K562 (cell line): ENCODE data around the gene CNIH3. TPM values are rescaled to one million over a fixed set of nuclear protein-coding genes. Genes with fewer than 3 reads are reported as not detected.
A peak's percentile ranks its signal among the peaks of the same experiment; 100 is the strongest.

Source experiments
- ATAC-seq: fragments of 200-7000 bp; cut with Tn5 transposase; 3 replicates; pipeline ENCODE4 v1.9.1; 2020; ENCODE audit warnings: moderate library complexity
- BruUV-seq: library from RNA; stranded (reverse); fragments of 400-500 nt; replicated peaks from 2 replicates; lab custom pipeline; 2021; lab: Mats Ljungman, UMichigan
- CTCF ChIA-PET: fragments of 300-600 bp; formaldehyde crosslinking; extraction: SDS; loops from one replicate; lab custom pipeline; 2021; ENCODE audit warnings: low intra/inter-chr PET ratio; lab: Yijun Ruan, JAX
- POLR2A ChIA-PET: fragments of 300-600, 350-650 bp; sonication (Branson Sonifier 250); formaldehyde crosslinking; extraction: SDS; loops from one replicate; lab custom pipeline; 2021; ENCODE audit warnings: antibody characterized with exemption, inconsistent platforms; lab: Yijun Ruan, JAX
- DNase-seq, 4 experiments: peaks; one replicate each; pipeline versions ENCODE4 v3.0.0 to v3.0.0-alpha.2; 2011 to 2018; ENCODE audit warnings: low spot score in 3 of 4, mixed read lengths in 3 of 4; ENCODE audit errors: extremely low read depth in 1 of 4
- FAIRE-seq: peaks from 2 replicates; lab custom pipeline; 2011; peaks lifted over from hg19 to GRCh38; lab: Jason Lieb, UNC
- H2AFZ ChIP-seq: 2 replicates; pipeline ENCODE4 v1.6.0; 2011; ENCODE audit warnings: low read depth, low read length, control low read depth, inconsistent platforms
- H3K27ac ChIP-seq: fragments of 200-600 bp; 3 replicates; pipeline ENCODE4 v1.8.0; 2011; ENCODE audit warnings: low read depth, mild to moderate bottlenecking, control low read depth, inconsistent platforms, low read length, moderate library complexity, mixed read lengths; ENCODE audit errors: extremely low read depth
- H3K27me3 ChIP-seq, 2 experiments: fragments of 300-600 bp in 1 of 2; 2 replicates in 1 of 2; 3 replicates in 1 of 2; pipeline versions ENCODE4 v1.6.0 to v1.8.0; 2011; ENCODE audit warnings: inconsistent platforms in 2 of 2, low read length in 2 of 2, mild to moderate bottlenecking in 1 of 2, mixed read lengths in 1 of 2, moderate library complexity in 1 of 2; ENCODE audit not compliant: control insufficient read depth in 2 of 2, insufficient read depth in 2 of 2
- H3K36me3 ChIP-seq: fragments of 300-600 bp; 3 replicates; pipeline ENCODE4 v1.8.0; 2011; ENCODE audit warnings: mild to moderate bottlenecking, low read length, inconsistent platforms; ENCODE audit not compliant: control insufficient read depth, insufficient read depth
- H3K4me1 ChIP-seq, 2 experiments: fragments of 200-600 bp in 1 of 2; replicated peaks in 1 of 2; 2 replicates in 1 of 2; 3 replicates in 1 of 2; pipeline versions ENCODE4 v1.5.1 to v1.8.0; 2011; ENCODE audit warnings: inconsistent platforms in 2 of 2, low read length in 2 of 2, mild to moderate bottlenecking in 1 of 2, mixed read lengths in 1 of 2, moderate library complexity in 1 of 2; ENCODE audit not compliant: control insufficient read depth in 2 of 2, insufficient read depth in 2 of 2
- H3K4me2 ChIP-seq: 2 replicates; pipeline ENCODE4 v1.6.1; 2011; ENCODE audit warnings: low read length, control low read depth, inconsistent platforms, mixed read lengths; ENCODE audit not compliant: insufficient read depth
- H3K4me3 ChIP-seq: fragments of 200-600 bp; sonication (generic), shearing (Covaris generic); 2 replicates; pipeline ENCODE4 v1.5.1; 2016; ENCODE audit warnings: control low read depth, inconsistent platforms
- H3K79me2 ChIP-seq: fragments of 200-600 bp; 3 replicates; pipeline ENCODE4 v1.8.0; 2011; ENCODE audit warnings: low read length, inconsistent platforms; ENCODE audit not compliant: control insufficient read depth, insufficient read depth
- H3K9ac ChIP-seq, 2 experiments: 2 replicates each; pipeline versions ENCODE4 v1.6.0 to v1.6.1; 2011; ENCODE audit warnings: low read depth in 2 of 2, low read length in 2 of 2, control low read depth in 1 of 2, inconsistent platforms in 1 of 2, mild to moderate bottlenecking in 1 of 2, mixed read lengths in 1 of 2; ENCODE audit not compliant: insufficient read depth in 1 of 2
- H3K9me1 ChIP-seq: one replicate; pipeline ENCODE4 v1.6.0; 2011; ENCODE audit warnings: inconsistent platforms, mild to moderate bottlenecking, low read length, moderate library complexity; ENCODE audit not compliant: control insufficient read depth, insufficient read depth
- H3K9me3 ChIP-seq: replicated peaks from 2 replicates; pipeline ENCODE4 v1.5.1; 2011; ENCODE audit warnings: low read depth, low read length, inconsistent platforms; ENCODE audit not compliant: control insufficient read depth, insufficient read depth
- H4K20me1 ChIP-seq: replicated peaks from 2 replicates; pipeline ENCODE4 v1.6.1; 2011; ENCODE audit warnings: low read length, inconsistent platforms, mixed read lengths; ENCODE audit not compliant: control insufficient read depth, insufficient read depth
- BHLHE40 ChIP-seq: IDR thresholded peaks from 2 replicates; pipeline ENCODE4 v1.6.1; 2011; ENCODE audit warnings: low read length, improper control_type of control experiment
- C11orf30 ChIP-seq: fragments of 450-650 bp; IDR thresholded peaks from 2 replicates; pipeline ENCODE4 v1.6.1; 2016; ENCODE audit warnings: low read depth, mild to moderate bottlenecking
- CBX5 ChIP-seq: IDR thresholded peaks from 2 replicates; pipeline ENCODE4 v1.6.1; 2014; ENCODE audit warnings: low read depth, borderline replicate concordance
- ELF4 ChIP-seq: fragments of 450-650 bp; formaldehyde crosslinking; IDR thresholded peaks from 2 replicates; pipeline ENCODE4 v1.4.0; 2022; ENCODE audit warnings: missing genetic modification characterization
- FOSL1 ChIP-seq: fragments of 200-800 bp; sonication (Bioruptor generic); conservative IDR thresholded peaks from 2 replicates; pipeline ENCODE4 v1.6.1; 2016; ENCODE audit warnings: missing genetic modification characterization, missing compliant biosample characterization
- HNRNPUL1 ChIP-seq: fragments of 200-400 bp; formaldehyde crosslinking; IDR thresholded peaks from 2 replicates; pipeline ENCODE4 v1.6.1; 2017; ENCODE audit warnings: low read length
- JUN ChIP-seq, 2 experiments: sonication (generic) in 1 of 2; formaldehyde crosslinking in 1 of 2; IDR thresholded peaks; 2 replicates each; pipeline versions ENCODE4 v1.6.1 to v1.8.0; 2012 to 2022; ENCODE audit warnings: borderline replicate concordance in 2 of 2, mild to moderate bottlenecking in 2 of 2, improper control_type of control experiment in 1 of 2, low read depth in 1 of 2, low read length in 1 of 2, missing genetic modification reagents in 1 of 2
- JUND ChIP-seq, 2 experiments: IDR thresholded peaks; 2 replicates in 1 of 2; 3 replicates in 1 of 2; pipeline ENCODE4 v1.6.1; 2011; ENCODE audit warnings: borderline replicate concordance in 2 of 2, low read depth in 2 of 2, low read length in 2 of 2, improper control_type of control experiment in 1 of 2, missing biosample characterization in 1 of 2, missing genetic modification characterization in 1 of 2, missing genetic modification reagents in 1 of 2
- L3MBTL2 ChIP-seq: fragments of 450-650 bp; IDR thresholded peaks from 2 replicates; pipeline ENCODE4 v1.6.1; 2016; ENCODE audit warnings: mild to moderate bottlenecking, moderate library complexity
- MYC ChIP-seq, 2 experiments: fragments of 250-450 bp in 1 of 2; sonication (Bioruptor Pico) in 1 of 2; IDR thresholded peaks; 2 replicates each; pipeline versions ENCODE4 v1.5.1 to v1.6.1; 2012 to 2021; ENCODE audit warnings: low read depth in 2 of 2, borderline replicate concordance in 1 of 2, improper control_type of control experiment in 1 of 2, low read length in 1 of 2, mild to moderate bottlenecking in 1 of 2, moderate library complexity in 1 of 2
- NCOA4 ChIP-seq: fragments of 450-650 bp; IDR thresholded peaks from 2 replicates; pipeline ENCODE4 v1.6.1; 2018; ENCODE audit warnings: mild to moderate bottlenecking; ENCODE audit not compliant: partially characterized antibody
- NFATC3 ChIP-seq: fragments of 450-650 bp; IDR thresholded peaks from 2 replicates; pipeline ENCODE4 v1.6.1; 2017; ENCODE audit warnings: mild to moderate bottlenecking
- POLR2AphosphoS2 ChIP-seq: IDR thresholded peaks from 2 replicates; pipeline ENCODE4 v1.6.1; 2012; ENCODE audit warnings: low read length, improper control_type of control experiment
- STAG1 ChIP-seq: sonication (generic); formaldehyde crosslinking; IDR thresholded peaks from 2 replicates; pipeline ENCODE4 v1.5.0; 2020; ENCODE audit warnings: missing genetic modification reagents, borderline replicate concordance
- STAT5B ChIP-seq: fragments of 250-450 bp; sonication (Bioruptor Pico); IDR thresholded peaks from 2 replicates; pipeline ENCODE4 v1.8.0; 2021; ENCODE audit warnings: mild to moderate bottlenecking, inconsistent platforms
- ZNF785 ChIP-seq: fragments of 250-450 bp; sonication (Bioruptor Pico); IDR thresholded peaks from 2 replicates; pipeline ENCODE4 v1.4.0; 2020; ENCODE audit warnings: mild to moderate bottlenecking
- WGBS: fragments of 100-300 bp; shearing (Covaris generic); methylation state at CpG from one replicate; pipeline ENCODE4 v1.1.6; 2016; ENCODE audit warnings: low coverage, mixed read lengths; ENCODE audit not compliant: insufficient coverage; ENCODE audit errors: missing lambda C conversion rate; 5-methylcytosine and 5-hydroxymethylcytosine counted together
- in situ Hi-C: fragments of 300-500 bp; cut with MboI; formaldehyde crosslinking; loops from 4 replicates; pipeline ENCODE4 v1.15.0; 2018; ENCODE audit warnings: inconsistent platforms, mixed read lengths
- intact Hi-C: fragments of 100-400 bp; cut with micrococcal nuclease; formaldehyde crosslinking; loops from 2 replicates; pipeline ENCODE4 v1.14.2; 2022
- polyA plus RNA-seq, 8 experiments: library from polyadenylated mRNA; depleted of rRNA in 4 of 8; stranded (reverse) in 5 of 8; unstranded in 3 of 8; fragments of >200 nt; fragmentation: Nextera tagmentation in 2 of 8; fragmentation: Illumina TruSeq in 1 of 8; extraction: Ambion mirVana in 2 of 8; extraction: Trizol in 1 of 8; gene quantifications; 2 replicates each; pipeline versions ENCODE4 v1.2.1 to v1.2.3, GENCODE V29; 2011 to 2014; ENCODE audit warnings: inconsistent platforms in 1 of 8, missing spikeins in 1 of 8
- total RNA-seq, 7 experiments: library from RNA; depleted of rRNA in 6 of 7; stranded (reverse); fragments of >200 nt in 6 of 7; fragmentation: Illumina TruSeq in 2 of 7; extraction: Trizol in 2 of 7; gene quantifications; 2 replicates each; pipeline versions ENCODE4 v1.2.1 to v1.2.3, GENCODE V29; 2011 to 2021; ENCODE audit warnings: low replicate concordance in 1 of 7
- TF ChIP-seq, protein P1 (sequence below), 2 experiments: fragments of 450-650 bp in 1 of 2; sonication (generic) in 1 of 2; formaldehyde crosslinking in 1 of 2; IDR thresholded peaks in 1 of 2; conservative IDR thresholded peaks in 1 of 2; 2 replicates each; pipeline versions ENCODE4 v1.6.1 to v1.8.1; 2016 to 2023; ENCODE audit warnings: mild to moderate bottlenecking in 2 of 2, moderate library complexity in 2 of 2, inconsistent platforms in 1 of 2, missing genetic modification reagents in 1 of 2

The CNIH3 gene
- total and polyA plus RNA-seq, 9 of the 15 experiments (the other 6 are each of a cell fraction or from before 2014, with no cell fraction given): 0.14 to 1.8 (median 0.79) TPM

DNA sequence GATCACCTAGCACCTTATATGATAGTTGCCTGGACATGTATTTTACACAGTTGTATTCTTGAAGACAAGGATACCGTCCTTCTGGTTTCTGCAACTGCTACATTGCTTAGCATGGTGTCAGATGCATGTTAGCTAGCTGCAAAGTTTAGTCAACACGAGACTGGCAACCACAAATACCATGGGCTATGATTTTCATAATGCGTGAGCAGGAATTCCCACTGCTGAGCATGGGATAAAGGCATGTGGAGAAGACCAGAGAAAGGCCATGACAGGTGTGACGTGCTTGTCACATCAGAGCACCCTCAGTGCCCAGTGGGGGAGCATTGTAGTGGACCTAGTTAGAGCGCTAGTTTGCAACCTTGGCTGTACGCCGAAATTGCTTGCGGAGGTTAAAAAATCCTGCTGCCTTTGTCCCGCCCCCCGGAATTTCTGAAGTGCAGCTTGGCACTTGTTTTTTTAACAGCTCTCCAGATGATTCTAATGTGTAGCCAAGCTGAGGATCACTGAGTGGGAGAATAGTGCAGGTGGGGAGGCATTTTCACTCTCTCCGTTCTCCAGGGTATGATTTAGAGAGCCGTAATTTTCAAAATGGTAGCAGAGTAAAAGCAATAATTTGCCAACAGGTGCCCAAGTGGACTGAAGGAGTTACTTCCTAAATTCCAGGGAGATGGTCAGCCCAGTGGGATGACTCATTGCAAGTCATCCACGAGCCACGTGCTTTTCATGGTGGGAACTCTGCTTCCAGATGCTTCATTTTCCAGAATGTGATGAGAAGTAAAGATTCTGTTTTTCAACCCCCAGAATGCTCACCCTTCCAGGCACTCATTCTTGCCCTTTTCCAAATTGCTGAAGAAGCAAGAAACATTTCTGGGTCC lies 81.0 kb downstream of the CNIH3 start:
- Histone ChIP-seq H4K20me1 (0 out of 2 replicates have a peak, but pooled peaks cover 4% of the 10 kb centered on the region), H3K4me1 (no peaks in the 10 kb centered on the region), H3K27me3 (peaks cover 26 to 37% of the 10 kb centered on the region in 2 experiments), H2AFZ (no peak overlapping the region), H3K27ac (no peak overlapping the region), H3K9me3 (no peaks in the 10 kb centered on the region), H3K9ac (no peak overlapping the region), H3K4me2 (no peak overlapping the region), H3K79me2 (no peaks in the 10 kb centered on the region), H3K36me3 (no peaks in the 10 kb centered on the region), H3K9me1 (no peaks in the 10 kb centered on the region), H3K4me3 (no peak overlapping the region)
- TF ChIP-seq STAT5B (CRISPR knock-in tag) (no peak), CBX5 (no peak), HNRNPUL1 (no peak), NCOA4 (no peak), ZNF785 (no peak), JUN (IDR thresholded peaks at IDR 0.05; ENCODE audit: borderline replicate concordance, low read depth, low read length) (0 out of 2 replicates have a peak, but pooled peaks have one; percentile 41), JUN (CRISPR knock-in tag; IDR thresholded peaks at IDR 0.05; ENCODE audit: borderline replicate concordance) (no peak), STAG1 (CRISPR knock-in tag) (no peak), L3MBTL2 (peak; percentile 60; the same call in 1 of the 2 replicates), FOSL1 (peak; percentile 96), MYC (IDR thresholded peaks at IDR 0.05; ENCODE audit: low read depth, low read length) (0 out of 2 replicates have a peak, but pooled peaks have one; percentile 19), MYC (CRISPR knock-in tag; IDR thresholded peaks at IDR 0.05; ENCODE audit: borderline replicate concordance, low read depth) (no peak), C11orf30 (no peak), BHLHE40 (peak; percentile 29; the same call in 1 of the 2 replicates), ELF4 (CRISPR knock-in tag) (no peak), JUND (IDR thresholded peaks at IDR 0.05; ENCODE audit: borderline replicate concordance, low read depth, low read length) (peak; percentile 68; the same call in 1 of the 2 replicates), JUND (tag; IDR thresholded peaks at IDR 0.05; ENCODE audit: borderline replicate concordance, low read depth, low read length) (peak; percentile 73; the same call in 2 of the 3 replicates), POLR2AphosphoS2 (no peak), NFATC3 (no peak)
- TF ChIP-seq, protein P1, sequence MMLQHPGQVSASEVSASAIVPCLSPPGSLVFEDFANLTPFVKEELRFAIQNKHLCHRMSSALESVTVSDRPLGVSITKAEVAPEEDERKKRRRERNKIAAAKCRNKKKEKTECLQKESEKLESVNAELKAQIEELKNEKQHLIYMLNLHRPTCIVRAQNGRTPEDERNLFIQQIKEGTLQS (IDR thresholded peaks at IDR 0.05): peak; percentile 59; the same call in 1 of the 2 replicates
- TF ChIP-seq, protein P1 (CRISPR knock-in tag; conservative IDR thresholded peaks at IDR 0.05): no peak
- intact Hi-C loops: no loop called here
- ChIA-PET POLR2A (no interaction called here), CTCF (no interaction called here)
- no TSS peak for BruUV-seq
- FAIRE-seq (no peak), DNase-seq (no peak), ATAC-seq (no peak)
- in situ Hi-C loops: no loop called here
- 4% methylated on average over 14 of the region's 14 CpGs for WGBS
